Measurements from ENCODE around the gene ERBB2. TPM values are rescaled to one million over a fixed set of nuclear protein-coding genes. Genes with fewer than 3 reads are reported as not detected.
A peak's percentile ranks its signal among the peaks of the same experiment; 100 is the strongest.
"Not testable (repeated sequence)": the region's sequence is repeated elsewhere in the genome, so short reads cannot be mapped to it uniquely, and the experiment has no call there.

The ERBB2 gene
- total and polyA plus RNA-seq, 8 donors: 13.1 to 402 (median 56.5) TPM

- no peaks in the 10 kb centered on the region for H3K9me3 ChIP-seq
- intact Hi-C loops (cut with DNase I; ENCODE audit: low total_unique reads): no loop called here
- H3K27me3 ChIP-seq: peaks cover 0 to 20% (median 8%) of the 10 kb centered on the region in 3 donors
- TF ChIP-seq POLR2AphosphoS5 (IDR thresholded peaks at IDR 0.05): no peak
- TF ChIP-seq, protein P1, sequence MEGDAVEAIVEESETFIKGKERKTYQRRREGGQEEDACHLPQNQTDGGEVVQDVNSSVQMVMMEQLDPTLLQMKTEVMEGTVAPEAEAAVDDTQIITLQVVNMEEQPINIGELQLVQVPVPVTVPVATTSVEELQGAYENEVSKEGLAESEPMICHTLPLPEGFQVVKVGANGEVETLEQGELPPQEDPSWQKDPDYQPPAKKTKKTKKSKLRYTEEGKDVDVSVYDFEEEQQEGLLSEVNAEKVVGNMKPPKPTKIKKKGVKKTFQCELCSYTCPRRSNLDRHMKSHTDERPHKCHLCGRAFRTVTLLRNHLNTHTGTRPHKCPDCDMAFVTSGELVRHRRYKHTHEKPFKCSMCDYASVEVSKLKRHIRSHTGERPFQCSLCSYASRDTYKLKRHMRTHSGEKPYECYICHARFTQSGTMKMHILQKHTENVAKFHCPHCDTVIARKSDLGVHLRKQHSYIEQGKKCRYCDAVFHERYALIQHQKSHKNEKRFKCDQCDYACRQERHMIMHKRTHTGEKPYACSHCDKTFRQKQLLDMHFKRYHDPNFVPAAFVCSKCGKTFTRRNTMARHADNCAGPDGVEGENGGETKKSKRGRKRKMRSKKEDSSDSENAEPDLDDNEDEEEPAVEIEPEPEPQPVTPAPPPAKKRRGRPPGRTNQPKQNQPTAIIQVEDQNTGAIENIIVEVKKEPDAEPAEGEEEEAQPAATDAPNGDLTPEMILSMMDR (IDR thresholded peaks at IDR 0.05): no peak
- no peak for TF ChIP-seq EP300 (IDR thresholded peaks at IDR 0.05)
- no peak for TF ChIP-seq POLR2A (IDR thresholded peaks at IDR 0.05)
- DNase-seq: no peak
- no peak overlapping the region for H3K4me3 ChIP-seq
- no peak overlapping the region for H3K27ac ChIP-seq
- H3K4me1 ChIP-seq: peaks cover 8 to 27% (median 19%) of the 10 kb centered on the region in 4 donors
- H3K36me3 ChIP-seq: peaks cover 0 to 6% (median 0%) of the 10 kb centered on the region in 4 donors
- WGBS, 5 donors: 80 to 92% (median 84%) methylated on average over 5 to 6 of the region's 6 CpGs
Measured at GRCh38 chr17:39696731-39697130, 3.1 kb upstream of the ERBB2 start.

DNA sequence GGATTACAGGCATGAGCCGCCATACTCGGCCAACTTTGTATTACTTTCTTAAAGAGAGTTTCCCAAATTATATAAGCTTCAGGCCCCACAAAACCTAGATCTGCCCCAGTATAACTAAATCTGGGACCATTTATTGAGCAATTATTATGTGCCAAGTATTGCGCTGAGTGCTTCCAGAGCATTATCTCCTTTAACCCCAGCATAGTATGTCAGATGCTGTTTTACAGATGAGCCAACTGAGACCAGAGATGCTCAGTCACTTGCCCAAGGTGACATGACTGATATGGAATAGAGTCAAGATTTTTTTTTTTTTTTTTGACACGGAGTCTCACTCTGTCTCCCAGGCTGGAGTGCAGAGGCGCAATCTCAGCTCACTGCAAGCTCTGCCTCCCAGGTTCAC lies 1.9 kb upstream of the ERBB2 start:
- Histone ChIP-seq H3K36me3 (peaks cover 0 to 6% (median 0%) of the 10 kb centered on the region in 4 donors), H3K9me3 (no peaks in the 10 kb centered on the region), H3K27me3 (peaks cover 0 to 20% (median 8%) of the 10 kb centered on the region in 3 donors), H3K4me1 (peaks cover 20 to 39% (median 31%) of the 10 kb centered on the region in 4 donors), H3K27ac (no peak overlapping the region), H3K4me3 (no peak overlapping the region)
- TF ChIP-seq, protein P1 (IDR thresholded peaks at IDR 0.05): no peak
- no peak for TF ChIP-seq POLR2AphosphoS5 (IDR thresholded peaks at IDR 0.05)
- no peak for TF ChIP-seq EP300 (IDR thresholded peaks at IDR 0.05)
- no peak for TF ChIP-seq POLR2A (IDR thresholded peaks at IDR 0.05)
- WGBS, 5 donors: 89 to 94% (median 93%) methylated on average over 5 of the region's 5 CpGs
- intact Hi-C loops (cut with DNase I; ENCODE audit: low total_unique reads): no loop called here
- DNase-seq: no peak

DNA sequence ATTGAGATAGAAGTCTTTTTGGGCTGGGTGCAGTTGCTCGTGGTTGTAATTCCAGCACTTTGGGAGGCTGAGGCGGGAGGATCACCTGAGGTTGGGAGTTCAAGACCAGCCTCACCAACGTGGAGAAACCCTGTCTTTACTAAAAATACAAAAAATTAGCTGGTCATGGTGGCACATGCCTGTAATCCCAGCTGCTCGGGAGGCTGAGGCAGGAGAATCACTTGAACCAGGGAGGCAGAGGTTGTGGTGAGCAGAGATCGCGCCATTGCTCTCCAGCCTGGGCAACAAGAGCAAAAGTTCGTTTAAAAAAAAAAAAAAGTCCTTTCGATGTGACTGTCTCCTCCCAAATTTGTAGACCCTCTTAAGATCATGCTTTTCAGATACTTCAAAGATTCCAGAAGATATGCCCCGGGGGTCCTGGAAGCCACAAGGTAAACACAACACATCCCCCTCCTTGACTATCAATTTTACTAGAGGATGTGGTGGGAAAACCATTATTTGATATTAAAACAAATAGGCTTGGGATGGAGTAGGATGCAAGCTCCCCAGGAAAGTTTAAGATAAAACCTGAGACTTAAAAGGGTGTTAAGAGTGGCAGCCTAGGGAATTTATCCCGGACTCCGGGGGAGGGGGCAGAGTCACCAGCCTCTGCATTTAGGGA lies 577 bp upstream of the ERBB2 start:
- Histone ChIP-seq H3K27ac (peak overlapping the region; percentile 89 to 96 (median 93)), H3K4me1 (peaks cover 30 to 53% (median 45%) of the 10 kb centered on the region in 4 donors), H3K4me3 (peak overlapping the region; percentile 60 to 96 (median 87)), H3K27me3 (peaks cover 0 to 20% (median 8%) of the 10 kb centered on the region in 3 donors)
- DNase-seq; H3K9me3 ChIP-seq; intact Hi-C loops (cut with DNase I; ENCODE audit: low total_unique reads); H3K36me3 ChIP-seq: not testable (repeated sequence)
- 41 to 50% (median 48%) methylated on average over 11 of the region's 11 CpGs for WGBS, 5 donors

GRCh38 chr17:39700148-39700987 lies 504 bp downstream of the ERBB2 start:
- H3K4me1 ChIP-seq: peaks cover 39 to 63% (median 56%) of the 10 kb centered on the region in 4 donors
- intact Hi-C loops (cut with DNase I; ENCODE audit: low total_unique reads): no loop called here
- peaks cover 0 to under 1% (median 0%) of the 10 kb centered on the region in 4 donors for H3K36me3 ChIP-seq
- H3K4me3 ChIP-seq: peak overlapping the region; percentile 60 to 96 (median 87)
- H3K9me3 ChIP-seq: no peaks in the 10 kb centered on the region
- WGBS, 5 donors: 1 to 2% (median 2%) methylated on average over 26 to 57 of the region's 57 CpGs
- peaks cover 0 to 20% (median 8%) of the 10 kb centered on the region in 3 donors for H3K27me3 ChIP-seq
- H3K27ac ChIP-seq: peak overlapping the region; percentile 89 to 96 (median 93)
- TF ChIP-seq, protein P1 (IDR thresholded peaks at IDR 0.05): no peak
- no peak for TF ChIP-seq POLR2A (IDR thresholded peaks at IDR 0.05)
- TF ChIP-seq POLR2AphosphoS5 (IDR thresholded peaks at IDR 0.05): no peak
- TF ChIP-seq EP300 (IDR thresholded peaks at IDR 0.05): no peak
- peak in 1 of 2 donors; percentile 88 for DNase-seq
